OCI-LY3 (cell line): Measurements from ENCODE around the gene SUPT3H.

Experiments
- H2AFZ ChIP-seq: fragments of 200-600, 300-600 bp; shearing (Covaris generic); 2 replicates; pipeline ENCODE4 v1.6.0; 2014; ENCODE audit warnings: antibody characterized with exemption, low read depth, low read length
- H3K27ac ChIP-seq: fragments of 200-600, 300-600 bp; sonication (generic); 2 replicates; pipeline ENCODE4 v1.5.1; 2014; ENCODE audit warnings: mild to moderate bottlenecking, low read length, moderate library complexity, mixed read lengths
- H3K27me3 ChIP-seq: fragments of 200-600, 300-600 bp; sonication (generic); 2 replicates; pipeline ENCODE4 v1.6.1; 2014; ENCODE audit warnings: low read depth, low read length, mixed read lengths
- H3K36me3 ChIP-seq: fragments of 200-600, 300-600 bp; sonication (generic); replicated peaks from 2 replicates; pipeline ENCODE3; 2014; ENCODE audit warnings: low read depth, low read length, mixed read lengths
- H3K4me1 ChIP-seq: fragments of 300-600, 200-600 bp; sonication (generic); 2 replicates; pipeline ENCODE4 v1.6.1; 2014; ENCODE audit warnings: low read length, mixed read lengths
- H3K4me2 ChIP-seq: fragments of 200-600, 300-600 bp; sonication (generic); 2 replicates; pipeline ENCODE4 v1.6.1; 2014; ENCODE audit warnings: low read length, mixed read lengths
- H3K4me3 ChIP-seq: fragments of 300-600, 200-600 bp; sonication (generic); 2 replicates; pipeline ENCODE4 v1.5.1; 2014; ENCODE audit warnings: antibody characterized with exemption, mild to moderate bottlenecking, low read length, moderate library complexity
- H3K79me2 ChIP-seq: fragments of 300-600, 200-600 bp; shearing (Covaris generic); 2 replicates; pipeline ENCODE4 v1.6.1; 2014; ENCODE audit warnings: mild to moderate bottlenecking, low read length, mixed read lengths
- H3K9ac ChIP-seq: fragments of 300-600, 200-600 bp; shearing (Covaris generic); 2 replicates; pipeline ENCODE4 v1.6.0; 2014; ENCODE audit warnings: mild to moderate bottlenecking, low read length, moderate library complexity
- H3K9me3 ChIP-seq: fragments of 200-600, 300-600 bp; shearing (Covaris generic); 2 replicates; pipeline ENCODE4 v1.6.1; 2014; ENCODE audit warnings: low read length, mixed read lengths; ENCODE audit not compliant: insufficient read depth
- H4K20me1 ChIP-seq: fragments of 200-600, 300-600 bp; sonication (generic); 2 replicates; pipeline ENCODE4 v1.6.1; 2016; ENCODE audit warnings: low read length, mixed read lengths; ENCODE audit not compliant: insufficient read depth
- EZH2phosphoT487 ChIP-seq: fragments of 200-600 bp; shearing (Covaris generic); IDR thresholded peaks from 2 replicates; pipeline ENCODE4 v1.6.1; 2018; ENCODE audit warnings: antibody characterized with exemption, mixed run types, low read depth
- TF ChIP-seq, protein P1 (sequence below): fragments of 200-600, 300-600 bp; sonication (generic); IDR thresholded peaks from 2 replicates; pipeline ENCODE4 v1.5.1; 2014; ENCODE audit warnings: antibody characterized with exemption, low read length, low read depth

Gene SUPT3H

DNA sequence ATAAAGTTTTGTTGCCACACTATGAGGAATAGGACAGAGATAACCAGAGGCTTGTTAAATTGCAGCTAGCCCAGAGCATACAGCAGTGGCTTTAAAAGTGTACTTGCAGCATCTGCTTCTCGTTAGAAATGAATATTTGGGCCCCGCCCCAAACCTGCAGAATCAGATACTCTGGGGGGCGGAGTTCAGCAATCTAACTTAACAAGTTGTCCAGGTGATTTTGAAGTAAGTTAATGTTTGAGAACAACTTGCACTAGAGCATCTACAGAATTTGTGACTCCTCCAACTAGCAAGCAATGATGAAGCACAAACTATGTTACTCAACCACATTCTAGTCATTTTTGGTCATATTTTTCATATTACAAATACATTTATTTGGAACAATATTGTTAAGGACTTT, 10.6 kb upstream of the SUPT3H start:
- Histone ChIP-seq H3K4me3 (no peak overlapping the region), H3K4me2 (no peak overlapping the region), H3K9me3 (no peaks in the 10 kb centered on the region; the same call in 1 of the 2 replicates), H2AFZ (no peak overlapping the region), H4K20me1 (no peaks in the 10 kb centered on the region), H3K79me2 (no peaks in the 10 kb centered on the region), H3K27ac (no peak overlapping the region), H3K36me3 (no peaks in the 10 kb centered on the region), H3K4me1 (no peaks in the 10 kb centered on the region), H3K9ac (no peak overlapping the region), H3K27me3 (no peaks in the 10 kb centered on the region; the same call in 1 of the 2 replicates)
- no peak for TF ChIP-seq EZH2phosphoT487
- TF ChIP-seq, protein P1, sequence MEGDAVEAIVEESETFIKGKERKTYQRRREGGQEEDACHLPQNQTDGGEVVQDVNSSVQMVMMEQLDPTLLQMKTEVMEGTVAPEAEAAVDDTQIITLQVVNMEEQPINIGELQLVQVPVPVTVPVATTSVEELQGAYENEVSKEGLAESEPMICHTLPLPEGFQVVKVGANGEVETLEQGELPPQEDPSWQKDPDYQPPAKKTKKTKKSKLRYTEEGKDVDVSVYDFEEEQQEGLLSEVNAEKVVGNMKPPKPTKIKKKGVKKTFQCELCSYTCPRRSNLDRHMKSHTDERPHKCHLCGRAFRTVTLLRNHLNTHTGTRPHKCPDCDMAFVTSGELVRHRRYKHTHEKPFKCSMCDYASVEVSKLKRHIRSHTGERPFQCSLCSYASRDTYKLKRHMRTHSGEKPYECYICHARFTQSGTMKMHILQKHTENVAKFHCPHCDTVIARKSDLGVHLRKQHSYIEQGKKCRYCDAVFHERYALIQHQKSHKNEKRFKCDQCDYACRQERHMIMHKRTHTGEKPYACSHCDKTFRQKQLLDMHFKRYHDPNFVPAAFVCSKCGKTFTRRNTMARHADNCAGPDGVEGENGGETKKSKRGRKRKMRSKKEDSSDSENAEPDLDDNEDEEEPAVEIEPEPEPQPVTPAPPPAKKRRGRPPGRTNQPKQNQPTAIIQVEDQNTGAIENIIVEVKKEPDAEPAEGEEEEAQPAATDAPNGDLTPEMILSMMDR: no peak

DNA sequence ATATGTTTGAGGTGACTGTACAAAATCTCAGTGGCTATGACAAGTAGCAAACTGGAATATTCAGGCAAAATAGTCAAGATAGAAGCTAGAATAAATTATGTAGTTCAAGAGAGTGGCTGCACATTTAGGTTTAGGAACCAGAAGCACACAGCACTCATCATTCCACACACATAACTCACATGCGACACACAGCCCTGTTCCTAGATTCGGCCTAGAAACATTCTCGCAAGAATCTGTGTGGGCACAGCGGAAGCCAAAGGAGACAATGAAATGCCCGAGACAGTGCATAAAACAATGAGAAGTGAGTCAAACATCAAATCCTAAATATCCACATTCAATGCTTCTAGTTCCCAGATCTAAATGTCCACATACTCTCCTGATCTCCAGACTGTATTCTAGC, 9.5 kb upstream of the SUPT3H start:
- Histone ChIP-seq H2AFZ (no peak overlapping the region), H3K4me2 (no peak overlapping the region), H3K9me3 (no peaks in the 10 kb centered on the region), H3K4me1 (no peaks in the 10 kb centered on the region), H3K4me3 (no peak overlapping the region), H3K27ac (no peak overlapping the region), H3K79me2 (no peaks in the 10 kb centered on the region), H3K9ac (no peak overlapping the region), H4K20me1 (no peaks in the 10 kb centered on the region), H3K27me3 (no peaks in the 10 kb centered on the region; the same call in 1 of the 2 replicates), H3K36me3 (no peaks in the 10 kb centered on the region)
- TF ChIP-seq EZH2phosphoT487: no peak
- TF ChIP-seq, protein P1: no peak

DNA sequence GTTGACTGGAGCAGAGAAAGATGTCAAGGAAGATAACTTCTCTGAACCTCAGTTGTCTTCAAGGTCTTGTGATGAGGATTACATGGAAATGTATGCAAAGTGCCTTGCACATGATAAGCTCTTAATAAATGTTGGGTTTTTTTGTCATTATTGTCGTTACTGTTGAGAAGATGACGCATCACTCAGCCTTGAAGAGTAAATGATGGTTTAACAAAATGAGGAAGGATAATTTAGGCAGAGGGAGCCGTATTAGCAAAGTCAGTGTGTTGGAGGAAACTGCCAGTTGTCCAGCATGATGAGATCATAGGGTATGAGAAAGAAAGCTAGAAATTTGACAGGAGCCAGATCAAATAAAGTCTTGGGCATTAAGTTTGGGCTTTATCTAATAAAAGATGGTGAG, 8.8 kb upstream of the SUPT3H start:
- Histone ChIP-seq H3K4me1 (no peaks in the 10 kb centered on the region), H3K9ac (no peak overlapping the region), H3K79me2 (no peaks in the 10 kb centered on the region), H3K36me3 (no peaks in the 10 kb centered on the region), H3K9me3 (no peaks in the 10 kb centered on the region), H2AFZ (no peak overlapping the region), H3K27me3 (no peaks in the 10 kb centered on the region; the same call in 1 of the 2 replicates), H3K4me2 (no peak overlapping the region), H4K20me1 (no peaks in the 10 kb centered on the region), H3K4me3 (no peak overlapping the region), H3K27ac (no peak overlapping the region)
- no peak for TF ChIP-seq EZH2phosphoT487
- TF ChIP-seq, protein P1: no peak

DNA sequence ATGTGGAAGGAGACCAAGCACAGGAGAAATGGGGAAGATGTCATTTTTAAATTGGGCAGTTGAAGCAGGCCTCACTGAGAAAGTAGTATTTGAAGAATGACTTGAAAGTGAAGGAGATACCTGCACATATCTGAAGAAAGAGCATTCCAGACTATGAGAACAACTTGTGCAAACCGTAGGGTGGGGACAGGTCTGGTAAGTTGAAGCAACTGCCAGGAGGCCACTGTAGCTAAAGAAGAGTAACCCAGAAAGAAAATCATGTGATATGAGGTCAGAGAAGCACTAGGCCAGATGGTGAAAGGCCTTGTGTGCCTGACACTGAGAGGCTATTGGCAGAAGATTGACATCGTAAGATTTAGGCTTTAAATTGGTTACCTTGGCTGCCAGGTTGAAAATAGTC, 4.7 kb upstream of the SUPT3H start:
- no peaks in the 10 kb centered on the region; the same call in 1 of the 2 replicates for H3K27me3 ChIP-seq
- H3K9me3 ChIP-seq: no peaks in the 10 kb centered on the region
- no peaks in the 10 kb centered on the region for H4K20me1 ChIP-seq
- H3K4me3 ChIP-seq: no peak overlapping the region
- H3K79me2 ChIP-seq: no peaks in the 10 kb centered on the region
- H3K4me1 ChIP-seq: 0 out of 2 replicates have a peak, but pooled peaks cover 4% of the 10 kb centered on the region
- no peak overlapping the region for H3K27ac ChIP-seq
- TF ChIP-seq, protein P1: no peak
- no peak overlapping the region for H2AFZ ChIP-seq
- H3K4me2 ChIP-seq: no peak overlapping the region
- no peak overlapping the region for H3K9ac ChIP-seq
- no peaks in the 10 kb centered on the region for H3K36me3 ChIP-seq
